ENCODE data around the gene P2RX7.
"Not testable (repeated sequence)": the region's sequence is repeated elsewhere in the genome, so short reads cannot be mapped to it uniquely, and the experiment has no call there.

P2RX7 gene

DNA sequence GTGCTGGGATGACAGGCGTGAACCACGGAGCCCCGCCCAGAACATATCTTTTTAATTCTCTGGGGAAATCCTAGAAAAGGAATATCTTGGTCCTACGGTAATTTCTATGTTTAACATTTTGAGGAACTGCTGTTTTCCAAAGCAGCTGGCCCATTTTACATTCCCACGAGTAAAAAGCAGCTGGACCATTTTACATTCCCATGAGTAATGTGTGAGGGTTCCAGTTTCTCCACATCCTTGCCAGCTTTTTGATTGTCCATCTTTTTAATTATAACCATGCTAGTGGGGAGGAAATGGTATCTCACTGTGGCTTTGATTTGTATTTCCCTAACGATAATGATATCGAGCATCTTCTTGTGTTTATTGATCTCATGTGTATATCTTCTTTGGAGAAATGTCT, 72.8 kb downstream of the P2RX7 start:
- no peak for DNase-seq (ENCODE audit: low read depth in 2 of 2)

DNA sequence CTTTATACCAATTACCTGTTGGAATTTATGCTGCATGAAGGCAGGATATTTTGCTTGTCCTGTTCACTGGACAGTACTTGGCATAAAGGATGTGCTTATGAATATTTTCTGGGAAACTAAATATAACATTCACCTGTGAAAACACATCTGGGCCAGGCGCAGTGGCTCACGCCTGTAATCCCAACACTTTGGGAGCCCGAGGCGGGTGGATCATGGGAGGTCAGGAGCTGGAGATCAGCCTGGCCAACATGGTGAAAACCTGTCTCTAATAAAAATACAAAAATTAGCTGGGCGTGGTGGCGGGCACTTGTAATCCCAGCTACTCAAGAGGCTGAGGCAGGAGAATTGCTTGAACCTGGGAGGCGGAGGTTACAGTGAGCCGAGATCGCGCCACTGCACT, 75.9 kb downstream of the P2RX7 start:
- not testable (repeated sequence) for DNase-seq (ENCODE audit: low read depth in 2 of 2)

GRCh38 chr12:121209221-121209620, 76.5 kb downstream of the P2RX7 start:
- DNase-seq (ENCODE audit: low read depth in 2 of 2): no peak

DNA sequence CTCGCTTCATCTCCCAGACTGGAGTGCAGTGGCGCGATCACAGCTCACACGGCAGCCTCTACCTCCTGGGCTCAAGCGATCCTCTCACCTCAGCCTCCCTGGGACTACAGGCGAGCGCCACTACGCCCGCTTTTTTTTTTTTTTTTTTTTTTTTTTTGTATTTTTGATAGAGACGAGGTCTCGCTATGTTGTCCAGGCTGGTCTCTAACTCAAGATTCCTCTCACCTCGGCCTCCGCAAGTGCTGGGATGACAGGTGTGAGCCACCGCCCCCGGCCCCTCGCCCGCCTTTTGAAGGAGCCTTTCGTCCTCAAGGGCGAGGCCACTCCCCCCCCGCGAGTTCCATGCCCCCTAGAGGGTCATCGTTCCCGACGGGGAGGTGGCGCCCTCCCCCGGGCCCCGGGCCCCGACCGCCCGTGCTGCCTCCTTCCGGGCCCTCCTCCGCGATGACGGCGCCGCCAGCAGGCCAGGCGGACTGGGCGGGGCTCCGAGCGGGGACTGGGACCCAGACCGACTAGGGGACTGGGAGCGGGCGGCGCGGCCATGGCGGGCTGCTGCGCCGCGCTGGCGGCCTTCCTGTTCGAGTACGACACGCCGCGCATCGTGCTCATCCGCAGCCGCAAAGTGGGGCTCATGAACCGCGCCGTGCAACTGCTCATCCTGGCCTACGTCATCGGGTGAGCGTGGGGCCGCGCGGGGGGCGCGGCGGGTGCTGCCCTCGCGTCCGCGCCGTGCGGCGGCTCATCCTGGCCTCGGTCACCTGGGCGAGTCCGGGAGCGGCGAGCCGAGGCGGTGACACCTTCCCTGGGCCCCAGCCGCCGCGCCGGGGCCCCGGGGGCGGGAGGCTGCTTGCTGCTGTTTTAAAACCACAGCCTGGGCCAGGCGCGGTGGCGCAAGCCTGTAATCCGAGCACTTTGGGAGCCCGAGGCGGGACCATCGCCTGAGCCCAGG, 77.2 kb downstream of the P2RX7 start, which contains the start of gene P2RX4:
Gene P2RX4 (plus strand): TSS at position 506 of the 949 bp plus-strand sequence. CDS start 36 bp downstream, at position 542.
- DNase-seq (ENCODE audit: low read depth in 2 of 2): peak; percentile 38 to 46

GRCh38 chr12:121212875-121213274, 80.2 kb downstream of the P2RX7 start:
- DNase-seq (ENCODE audit: low read depth in 2 of 2): no peak

- peak in 1 of 2 experiments; percentile 7 for DNase-seq (ENCODE audit: low read depth in 2 of 2)
These were observed 81.6 kb downstream of the P2RX7 start for GRCh38 chr12:121214166-121214777.

DNA sequence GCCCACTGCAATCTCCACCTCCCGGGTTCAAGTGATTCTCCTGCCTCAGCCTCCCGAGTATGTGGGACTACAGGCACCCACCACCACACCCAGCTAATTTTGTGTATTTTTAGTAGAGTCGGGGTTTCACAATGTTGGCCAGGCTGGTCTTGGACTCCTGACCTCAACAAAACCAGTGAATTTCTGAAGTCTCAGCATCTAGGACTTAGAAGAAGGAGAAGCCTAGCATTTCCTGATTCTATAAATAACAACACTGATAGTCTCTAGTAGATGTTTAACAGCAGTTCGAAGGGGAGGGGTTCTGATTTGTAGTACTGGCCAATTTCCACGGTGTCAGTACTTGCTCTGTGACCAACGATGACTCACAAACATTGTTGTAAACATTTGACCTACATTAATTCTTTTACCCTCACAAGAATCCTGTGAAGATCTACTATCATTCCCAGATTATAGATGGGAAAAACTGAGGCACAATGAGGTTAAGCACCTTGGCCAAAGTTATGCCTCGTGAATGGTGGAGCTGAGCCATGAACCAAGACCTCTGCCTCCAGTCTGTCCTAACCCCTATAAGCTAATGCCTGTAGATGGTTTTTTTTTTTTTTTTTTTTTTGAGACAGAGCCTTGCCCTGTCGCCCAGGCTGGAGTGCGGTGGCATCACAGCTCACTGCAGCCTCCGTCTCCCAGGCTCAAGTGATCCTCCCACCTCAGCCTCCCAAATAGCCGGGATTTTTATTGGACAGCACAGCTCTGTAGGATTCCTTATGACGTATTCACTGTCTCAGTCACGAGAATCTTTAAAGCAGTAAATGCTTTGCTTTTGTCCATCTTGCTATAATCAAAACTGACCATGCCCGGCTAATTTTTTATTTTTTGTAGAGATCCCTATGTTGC, 82.4 kb downstream of the P2RX7 start:
- peak; percentile 47 to 48 for DNase-seq (ENCODE audit: low read depth in 2 of 2)

DNA sequence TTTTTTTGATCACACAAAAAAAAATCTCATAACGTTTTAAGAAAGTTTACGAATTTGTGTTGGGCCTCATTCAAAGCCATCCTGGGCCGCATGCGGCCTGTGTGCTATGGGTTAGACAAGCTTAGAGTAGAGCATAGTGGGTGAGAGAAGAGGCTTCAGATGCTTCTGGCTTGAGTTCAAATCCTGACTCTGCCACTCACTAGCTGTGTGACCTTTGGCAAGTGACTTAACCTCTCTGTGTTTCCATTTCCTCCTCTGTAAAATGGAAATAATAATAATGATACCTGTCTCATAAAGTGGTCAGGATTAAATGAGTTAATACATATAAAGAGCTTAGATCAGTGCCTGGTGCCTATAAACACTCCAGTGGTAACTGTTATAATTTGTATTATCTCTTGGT, 83.4 kb downstream of the P2RX7 start:
- no peak for DNase-seq (ENCODE audit: low read depth in 2 of 2)

GRCh38 chr12:121217063-121217462, 84.4 kb downstream of the P2RX7 start:
- no peak for DNase-seq (ENCODE audit: low read depth in 2 of 2)

GRCh38 chr12:121217761-121218160, 85.1 kb downstream of the P2RX7 start:
- no peak for DNase-seq (ENCODE audit: low read depth in 2 of 2)

GRCh38 chr12:121218588-121219352, 86.1 kb downstream of the P2RX7 start:
- no peak for DNase-seq (ENCODE audit: low read depth in 2 of 2)

DNA sequence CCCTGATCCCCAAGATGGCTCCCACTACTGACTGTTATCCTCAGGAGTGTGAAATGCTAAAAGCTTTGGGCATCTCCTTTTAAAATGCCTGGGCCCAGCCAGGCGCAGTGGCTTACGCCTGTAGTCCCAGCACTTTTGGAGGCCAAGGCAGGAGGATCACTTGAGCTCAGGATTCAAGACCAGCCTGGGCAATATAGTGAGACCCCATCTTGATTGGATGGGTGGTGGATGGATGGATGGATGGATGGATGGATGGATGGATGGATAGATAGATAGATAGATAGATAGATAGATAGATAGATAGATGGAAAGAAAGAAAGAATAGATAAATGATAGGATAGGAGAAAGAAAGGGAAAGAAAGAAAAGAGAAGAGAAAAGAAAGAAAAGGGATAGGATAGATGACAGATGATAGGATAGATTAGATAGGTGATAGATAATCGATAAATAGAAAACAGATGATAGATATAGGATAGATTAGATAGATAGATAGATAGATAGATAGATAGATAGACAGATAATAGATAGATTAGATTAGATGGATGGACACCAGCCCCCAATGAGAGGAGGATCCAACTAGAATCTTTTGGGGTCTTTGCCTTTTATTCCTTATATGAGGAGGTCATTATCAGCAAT, 86.8 kb downstream of the P2RX7 start:
- DNase-seq (ENCODE audit: low read depth in 2 of 2): no peak

GRCh38 chr12:121222847-121223246, 90.2 kb downstream of the P2RX7 start:
- no peak for DNase-seq (ENCODE audit: low read depth in 2 of 2)

DNA sequence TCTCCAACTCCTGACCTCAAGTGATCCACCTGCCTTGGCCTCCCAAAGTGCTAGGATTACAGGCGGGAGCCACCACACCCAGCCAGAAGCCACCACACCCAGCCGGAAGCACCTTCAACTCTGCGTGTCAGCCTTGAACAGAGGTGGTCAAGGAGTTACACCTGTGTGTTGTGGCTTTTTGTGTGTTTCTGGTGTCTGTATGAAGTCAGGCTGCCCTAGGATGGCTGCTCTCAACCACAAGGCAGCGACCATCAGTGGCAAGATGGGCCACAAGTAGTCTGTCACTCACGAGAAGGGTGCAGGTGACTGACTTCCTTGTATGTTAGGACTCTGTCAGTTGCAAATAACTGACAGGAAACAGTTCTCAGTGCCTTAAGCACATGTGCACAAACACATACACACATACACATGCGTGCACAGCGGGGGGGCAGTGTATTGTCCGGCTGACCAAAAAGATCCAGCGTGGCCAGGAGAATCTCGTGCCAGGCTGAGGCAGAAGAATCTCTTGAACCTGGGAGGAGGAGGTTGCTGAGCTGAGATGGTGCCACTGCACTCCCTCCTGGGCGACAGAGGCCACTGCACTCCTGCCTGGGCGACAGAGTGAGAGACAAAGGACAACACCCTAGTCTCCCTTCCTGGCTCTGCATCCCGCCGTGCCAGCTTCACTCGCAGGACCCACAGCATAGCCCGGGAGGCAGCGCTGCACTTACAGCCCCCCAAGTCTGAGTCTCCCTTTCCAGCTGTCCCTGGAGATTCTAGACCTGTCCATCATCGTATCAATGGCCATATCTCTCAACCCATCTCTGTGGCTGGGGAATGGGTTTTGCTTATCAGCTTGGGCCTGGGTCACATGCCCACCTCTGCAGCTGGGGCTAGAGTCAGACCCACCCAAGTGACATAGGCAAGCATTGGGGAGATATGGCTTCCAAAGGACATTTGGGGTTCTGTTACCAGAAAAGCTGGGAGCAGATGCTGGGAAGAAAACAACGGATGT, 90.9 kb downstream of the P2RX7 start:
- DNase-seq (ENCODE audit: low read depth in 2 of 2): no peak

- DNase-seq (ENCODE audit: low read depth in 2 of 2): no peak
These were observed 91.9 kb downstream of the P2RX7 start for GRCh38 chr12:121224591-121224990.

DNA sequence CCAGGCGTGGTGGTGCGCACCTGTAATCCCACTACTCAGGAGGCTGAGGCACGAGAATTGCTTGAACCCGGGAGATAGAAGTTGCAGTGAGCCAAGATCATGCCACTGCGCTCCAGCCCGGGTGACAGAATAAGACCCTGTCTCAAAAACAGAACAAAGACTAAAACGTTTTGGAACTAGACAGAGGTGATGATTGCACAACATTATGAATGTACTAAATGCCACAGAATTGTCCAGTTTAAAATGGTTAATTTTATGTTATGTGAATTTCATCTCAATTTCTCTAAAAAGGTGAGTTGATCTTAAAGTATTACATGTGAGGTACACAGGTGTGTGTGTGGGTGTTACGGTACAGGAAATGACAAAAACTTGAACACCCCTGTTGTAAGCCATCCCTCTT, 93.7 kb downstream of the P2RX7 start:
- no peak for DNase-seq (ENCODE audit: low read depth in 2 of 2)

DNA sequence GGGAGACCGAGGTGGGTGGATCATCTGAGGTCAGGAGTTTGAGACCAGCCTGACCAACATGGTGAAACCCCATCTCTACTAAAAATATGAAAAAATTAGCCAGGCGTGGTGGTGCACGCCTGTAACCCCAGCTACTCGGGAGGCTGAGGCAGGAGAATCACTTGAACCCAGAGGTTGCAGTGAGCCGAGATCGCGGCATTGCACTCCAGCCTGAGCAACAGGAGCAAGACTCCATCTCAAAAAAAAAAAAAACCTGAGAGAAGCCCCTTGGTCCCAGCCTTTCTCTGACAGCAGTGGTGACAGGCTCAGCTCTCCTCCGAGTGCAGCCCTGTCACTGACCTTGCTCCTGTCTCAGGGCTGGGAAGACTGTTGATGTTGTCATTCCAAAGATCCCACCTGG, 94.2 kb downstream of the P2RX7 start:
- DNase-seq (ENCODE audit: low read depth in 2 of 2): not testable (repeated sequence)

DNA sequence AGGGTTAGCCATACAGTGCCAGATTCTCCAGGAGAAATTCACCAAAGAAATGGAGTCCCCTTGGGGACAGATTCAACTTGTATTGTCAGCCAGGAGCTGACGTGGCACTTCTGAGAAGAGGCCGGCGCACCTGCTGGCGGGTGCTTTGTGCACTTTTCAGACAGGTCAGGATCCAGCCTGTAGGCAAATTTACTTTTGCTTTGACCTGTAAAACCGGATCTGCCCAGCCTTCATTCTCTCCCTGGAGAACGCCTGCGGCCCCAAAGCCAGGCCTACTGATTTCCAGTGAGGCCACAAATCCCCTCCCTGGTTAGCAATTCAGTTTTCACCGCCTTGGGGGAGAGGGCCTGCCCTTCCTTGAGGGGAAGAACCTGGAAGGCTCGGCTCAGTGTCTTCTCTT, 94.6 kb downstream of the P2RX7 start:
- no peak for DNase-seq (ENCODE audit: low read depth in 2 of 2)

GRCh38 chr12:121228919-121229665, 96.4 kb downstream of the P2RX7 start:
- no peak for DNase-seq (ENCODE audit: low read depth in 2 of 2)

Measured in fibroblast of skin of left quadriceps (primary cell).